ENCODE data around the gene TSG101.

The TSG101 gene, protein sequence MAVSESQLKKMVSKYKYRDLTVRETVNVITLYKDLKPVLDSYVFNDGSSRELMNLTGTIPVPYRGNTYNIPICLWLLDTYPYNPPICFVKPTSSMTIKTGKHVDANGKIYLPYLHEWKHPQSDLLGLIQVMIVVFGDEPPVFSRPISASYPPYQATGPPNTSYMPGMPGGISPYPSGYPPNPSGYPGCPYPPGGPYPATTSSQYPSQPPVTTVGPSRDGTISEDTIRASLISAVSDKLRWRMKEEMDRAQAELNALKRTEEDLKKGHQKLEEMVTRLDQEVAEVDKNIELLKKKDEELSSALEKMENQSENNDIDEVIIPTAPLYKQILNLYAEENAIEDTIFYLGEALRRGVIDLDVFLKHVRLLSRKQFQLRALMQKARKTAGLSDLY

DNA sequence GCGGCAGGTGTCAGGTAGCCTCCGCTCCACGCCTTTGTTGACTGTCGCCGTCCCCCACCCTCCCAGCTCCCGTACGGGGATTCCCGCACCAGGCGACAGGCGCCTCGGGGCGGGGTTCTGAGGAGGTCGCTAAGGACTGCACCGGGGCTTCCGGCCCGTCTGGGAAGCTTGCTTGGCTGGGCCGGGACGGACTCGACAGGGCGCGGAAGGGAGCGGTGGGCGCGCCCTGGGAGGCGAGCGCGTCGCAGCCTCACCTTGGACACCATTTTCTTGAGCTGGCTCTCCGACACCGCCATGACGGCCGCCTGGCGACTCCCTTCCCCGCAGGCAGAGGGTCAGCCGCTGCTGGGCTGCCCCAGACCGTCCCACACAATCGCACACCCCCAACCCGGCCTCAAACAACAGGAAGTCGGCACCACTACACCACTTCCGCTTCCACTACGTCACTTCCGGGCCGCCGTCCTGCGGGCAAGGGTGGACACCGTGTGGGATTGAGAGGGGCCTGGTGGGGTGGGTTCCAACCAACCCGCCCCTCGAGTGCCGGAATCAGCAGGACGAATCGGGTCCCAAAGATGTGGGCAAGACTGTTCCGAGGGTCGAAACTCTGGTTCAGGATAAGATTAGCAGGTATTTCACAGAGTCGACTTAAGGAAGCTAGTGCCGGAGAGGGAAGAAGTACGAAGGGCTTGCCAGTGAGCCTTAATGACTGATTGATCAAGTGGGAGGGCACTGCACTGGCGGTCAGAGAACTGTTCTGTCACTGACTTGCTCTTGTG is at the start of gene TSG101:
Gene TSG101, minus strand, starts transcription at position 422 of the 776 bp plus-strand sequence. Its CDS starts 126 bp downstream, at position 296.
- H3K4me3 ChIP-seq (ENCODE audit: low read depth, low read length), result peak within 1 kb of the TSS; percentile 94
- POLR2A ChIA-PET, result interaction anchor here (0.6 to 2.2 kb wide), 19 partner anchors 9 to 283 kb away, joined by 3 to 34 read pairs (median 4); partner anchors contain the start of genes LDHA, LDHC, SPTY2D1 and UEVLD
- no peaks in the 10 kb centered on the region for H3K9me3 ChIP-seq (ENCODE audit: control insufficient read depth, insufficient read depth, low read depth, low read length)
- peaks cover 2% of the 10 kb centered on the region; the same call in 1 of the 2 replicates for H3K4me1 ChIP-seq (ENCODE audit: control insufficient read depth, insufficient read depth, low read length)
- CTCF ChIA-PET, result interaction anchor here (0.6 to 0.9 kb wide), 7 partner anchors 9 to 332 kb away, joined by 3 read pairs; no protein-coding TSS in a partner anchor
- H3K27ac ChIP-seq (ENCODE audit: extremely low read depth, low read depth, low read length), result peak within 1 kb of the TSS; percentile 76
- H3K36me3 ChIP-seq (ENCODE audit: control insufficient read depth in 2 of 2, insufficient read depth in 1 of 2, low read length in 2 of 2), result peaks cover 3 to 5% of the 10 kb centered on the region in 2 experiments; a peak in 2 of 3 replicates
- TF ChIP-seq, protein P1, sequence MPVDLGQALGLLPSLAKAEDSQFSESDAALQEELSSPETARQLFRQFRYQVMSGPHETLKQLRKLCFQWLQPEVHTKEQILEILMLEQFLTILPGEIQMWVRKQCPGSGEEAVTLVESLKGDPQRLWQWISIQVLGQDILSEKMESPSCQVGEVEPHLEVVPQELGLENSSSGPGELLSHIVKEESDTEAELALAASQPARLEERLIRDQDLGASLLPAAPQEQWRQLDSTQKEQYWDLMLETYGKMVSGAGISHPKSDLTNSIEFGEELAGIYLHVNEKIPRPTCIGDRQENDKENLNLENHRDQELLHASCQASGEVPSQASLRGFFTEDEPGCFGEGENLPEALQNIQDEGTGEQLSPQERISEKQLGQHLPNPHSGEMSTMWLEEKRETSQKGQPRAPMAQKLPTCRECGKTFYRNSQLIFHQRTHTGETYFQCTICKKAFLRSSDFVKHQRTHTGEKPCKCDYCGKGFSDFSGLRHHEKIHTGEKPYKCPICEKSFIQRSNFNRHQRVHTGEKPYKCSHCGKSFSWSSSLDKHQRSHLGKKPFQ (tag by site-specific recombination; IDR thresholded peaks at IDR 0.05), result no peak
- no peak for TF ChIP-seq ZNF830 (tag by site-specific recombination; IDR thresholded peaks at IDR 0.05; ENCODE audit: low read depth)
- TF ChIP-seq ZNF555 (tag by site-specific recombination; conservative IDR thresholded peaks at IDR 0.05), result no peak
- TF ChIP-seq ZNF19 (tag by site-specific recombination; IDR thresholded peaks at IDR 0.05; ENCODE audit: low read depth), result no peak
- no peak for TF ChIP-seq ZNF133 (tag by site-specific recombination; IDR thresholded peaks at IDR 0.05)
- peak; percentile 100 for TF ChIP-seq ZXDB (tag by site-specific recombination; IDR thresholded peaks at IDR 0.05)
- no peak for TF ChIP-seq ZNF549 (tag by site-specific recombination; IDR thresholded peaks at IDR 0.05)
- peak; percentile 86 for TF ChIP-seq KLF9 (tag by site-specific recombination; IDR thresholded peaks at IDR 0.05; ENCODE audit: low read depth)
- TF ChIP-seq ZNF610 (tag by site-specific recombination; IDR thresholded peaks at IDR 0.05; ENCODE audit: borderline replicate concordance), result 0 out of 2 replicates have a peak, but pooled peaks have one; percentile 62
- TF ChIP-seq, protein P2, sequence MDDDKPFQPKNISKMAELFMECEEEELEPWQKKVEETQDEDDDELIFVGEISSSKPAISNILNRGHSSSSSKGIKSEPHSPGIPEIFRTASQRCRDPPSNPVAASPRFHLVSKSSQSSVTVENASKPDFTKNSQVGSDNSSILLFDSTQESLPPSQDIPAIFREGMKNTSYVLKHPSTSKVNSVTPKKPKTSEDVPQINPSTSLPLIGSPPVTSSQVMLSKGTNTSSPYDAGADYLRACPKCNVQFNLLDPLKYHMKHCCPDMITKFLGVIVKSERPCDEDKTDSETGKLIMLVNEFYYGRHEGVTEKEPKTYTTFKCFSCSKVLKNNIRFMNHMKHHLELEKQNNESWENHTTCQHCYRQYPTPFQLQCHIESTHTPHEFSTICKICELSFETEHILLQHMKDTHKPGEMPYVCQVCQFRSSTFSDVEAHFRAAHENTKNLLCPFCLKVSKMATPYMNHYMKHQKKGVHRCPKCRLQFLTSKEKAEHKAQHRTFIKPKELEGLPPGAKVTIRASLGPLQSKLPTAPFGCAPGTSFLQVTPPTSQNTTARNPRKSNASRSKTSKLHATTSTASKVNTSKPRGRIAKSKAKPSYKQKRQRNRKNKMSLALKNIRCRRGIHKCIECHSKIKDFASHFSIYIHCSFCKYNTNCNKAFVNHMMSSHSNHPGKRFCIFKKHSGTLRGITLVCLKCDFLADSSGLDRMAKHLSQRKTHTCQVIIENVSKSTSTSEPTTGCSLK (tag by site-specific recombination; IDR thresholded peaks at IDR 0.05), result no peak
- TF ChIP-seq YY2 (tag by site-specific recombination; IDR thresholded peaks at IDR 0.05), result peak; percentile 82
- no peak for TF ChIP-seq ZNF473 (tag by site-specific recombination; IDR thresholded peaks at IDR 0.05)
- TF ChIP-seq, protein P3, sequence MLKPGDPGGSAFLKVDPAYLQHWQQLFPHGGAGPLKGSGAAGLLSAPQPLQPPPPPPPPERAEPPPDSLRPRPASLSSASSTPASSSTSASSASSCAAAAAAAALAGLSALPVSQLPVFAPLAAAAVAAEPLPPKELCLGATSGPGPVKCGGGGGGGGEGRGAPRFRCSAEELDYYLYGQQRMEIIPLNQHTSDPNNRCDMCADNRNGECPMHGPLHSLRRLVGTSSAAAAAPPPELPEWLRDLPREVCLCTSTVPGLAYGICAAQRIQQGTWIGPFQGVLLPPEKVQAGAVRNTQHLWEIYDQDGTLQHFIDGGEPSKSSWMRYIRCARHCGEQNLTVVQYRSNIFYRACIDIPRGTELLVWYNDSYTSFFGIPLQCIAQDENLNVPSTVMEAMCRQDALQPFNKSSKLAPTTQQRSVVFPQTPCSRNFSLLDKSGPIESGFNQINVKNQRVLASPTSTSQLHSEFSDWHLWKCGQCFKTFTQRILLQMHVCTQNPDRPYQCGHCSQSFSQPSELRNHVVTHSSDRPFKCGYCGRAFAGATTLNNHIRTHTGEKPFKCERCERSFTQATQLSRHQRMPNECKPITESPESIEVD (tag by site-specific recombination; IDR thresholded peaks at IDR 0.05), result no peak
- TF ChIP-seq ZNF324 (tag by site-specific recombination; IDR thresholded peaks at IDR 0.05), result no peak
- no peak for TF ChIP-seq ZNF341 (tag by site-specific recombination; IDR thresholded peaks at IDR 0.05; ENCODE audit: low read depth)
- no peak for TF ChIP-seq GLI4 (tag by site-specific recombination; IDR thresholded peaks at IDR 0.05)
- TF ChIP-seq ZNF621 (tag by site-specific recombination; IDR thresholded peaks at IDR 0.05), result no peak
- TF ChIP-seq, protein P4, sequence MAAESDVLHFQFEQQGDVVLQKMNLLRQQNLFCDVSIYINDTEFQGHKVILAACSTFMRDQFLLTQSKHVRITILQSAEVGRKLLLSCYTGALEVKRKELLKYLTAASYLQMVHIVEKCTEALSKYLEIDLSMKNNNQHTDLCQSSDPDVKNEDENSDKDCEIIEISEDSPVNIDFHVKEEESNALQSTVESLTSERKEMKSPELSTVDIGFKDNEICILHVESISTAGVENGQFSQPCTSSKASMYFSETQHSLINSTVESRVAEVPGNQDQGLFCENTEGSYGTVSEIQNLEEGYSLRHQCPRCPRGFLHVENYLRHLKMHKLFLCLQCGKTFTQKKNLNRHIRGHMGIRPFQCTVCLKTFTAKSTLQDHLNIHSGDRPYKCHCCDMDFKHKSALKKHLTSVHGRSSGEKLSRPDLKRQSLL (tag by site-specific recombination; IDR thresholded peaks at IDR 0.05), result no peak
- no peak for TF ChIP-seq ZNF140 (tag by site-specific recombination; IDR thresholded peaks at IDR 0.05)
- TF ChIP-seq ZNF16 (tag by site-specific recombination; IDR thresholded peaks at IDR 0.05; ENCODE audit: low read depth), result no peak
- no peak for TF ChIP-seq ZNF24 (tag by site-specific recombination; IDR thresholded peaks at IDR 0.05)
- no peak for TF ChIP-seq ZSCAN16 (tag by site-specific recombination; IDR thresholded peaks at IDR 0.05)
- TF ChIP-seq ZNF248 (tag by site-specific recombination; IDR thresholded peaks at IDR 0.05), result no peak
- no peak for TF ChIP-seq ZNF350 (tag by site-specific recombination; IDR thresholded peaks at IDR 0.05)
- TF ChIP-seq ZNF404 (tag by site-specific recombination; IDR thresholded peaks at IDR 0.05), result no peak
- TF ChIP-seq GLI2 (tag by site-specific recombination; IDR thresholded peaks at IDR 0.05; ENCODE audit: borderline replicate concordance, low read depth), result no peak
- peak; percentile 79 for TF ChIP-seq ZBTB21 (tag by site-specific recombination; IDR thresholded peaks at IDR 0.05)
- TF ChIP-seq, protein P5, sequence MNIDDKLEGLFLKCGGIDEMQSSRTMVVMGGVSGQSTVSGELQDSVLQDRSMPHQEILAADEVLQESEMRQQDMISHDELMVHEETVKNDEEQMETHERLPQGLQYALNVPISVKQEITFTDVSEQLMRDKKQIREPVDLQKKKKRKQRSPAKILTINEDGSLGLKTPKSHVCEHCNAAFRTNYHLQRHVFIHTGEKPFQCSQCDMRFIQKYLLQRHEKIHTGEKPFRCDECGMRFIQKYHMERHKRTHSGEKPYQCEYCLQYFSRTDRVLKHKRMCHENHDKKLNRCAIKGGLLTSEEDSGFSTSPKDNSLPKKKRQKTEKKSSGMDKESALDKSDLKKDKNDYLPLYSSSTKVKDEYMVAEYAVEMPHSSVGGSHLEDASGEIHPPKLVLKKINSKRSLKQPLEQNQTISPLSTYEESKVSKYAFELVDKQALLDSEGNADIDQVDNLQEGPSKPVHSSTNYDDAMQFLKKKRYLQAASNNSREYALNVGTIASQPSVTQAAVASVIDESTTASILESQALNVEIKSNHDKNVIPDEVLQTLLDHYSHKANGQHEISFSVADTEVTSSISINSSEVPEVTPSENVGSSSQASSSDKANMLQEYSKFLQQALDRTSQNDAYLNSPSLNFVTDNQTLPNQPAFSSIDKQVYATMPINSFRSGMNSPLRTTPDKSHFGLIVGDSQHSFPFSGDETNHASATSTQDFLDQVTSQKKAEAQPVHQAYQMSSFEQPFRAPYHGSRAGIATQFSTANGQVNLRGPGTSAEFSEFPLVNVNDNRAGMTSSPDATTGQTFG (tag by site-specific recombination; IDR thresholded peaks at IDR 0.05; ENCODE audit: borderline replicate concordance), result no peak
